GM18873 (cell line): ENCODE data around the gene MEX3D.
"Not testable (repeated sequence)": the region's sequence is repeated elsewhere in the genome, so short reads cannot be mapped to it uniquely, and the experiment has no call there.

Experiments
- ATAC-seq: cut with Tn5 transposase; IDR thresholded peaks from one replicate; pipeline ENCODE4 v1.9.1; 2021; ENCODE audit warnings: mild to moderate bottlenecking, moderate library complexity, moderate number of reproducible peaks; ENCODE audit not compliant: unreplicated experiment, low FRiP score

Gene MEX3D

GRCh38 chr19:1551068-1552040 lies 16.8 kb downstream of the MEX3D start:
- ATAC-seq, result no peak

DNA sequence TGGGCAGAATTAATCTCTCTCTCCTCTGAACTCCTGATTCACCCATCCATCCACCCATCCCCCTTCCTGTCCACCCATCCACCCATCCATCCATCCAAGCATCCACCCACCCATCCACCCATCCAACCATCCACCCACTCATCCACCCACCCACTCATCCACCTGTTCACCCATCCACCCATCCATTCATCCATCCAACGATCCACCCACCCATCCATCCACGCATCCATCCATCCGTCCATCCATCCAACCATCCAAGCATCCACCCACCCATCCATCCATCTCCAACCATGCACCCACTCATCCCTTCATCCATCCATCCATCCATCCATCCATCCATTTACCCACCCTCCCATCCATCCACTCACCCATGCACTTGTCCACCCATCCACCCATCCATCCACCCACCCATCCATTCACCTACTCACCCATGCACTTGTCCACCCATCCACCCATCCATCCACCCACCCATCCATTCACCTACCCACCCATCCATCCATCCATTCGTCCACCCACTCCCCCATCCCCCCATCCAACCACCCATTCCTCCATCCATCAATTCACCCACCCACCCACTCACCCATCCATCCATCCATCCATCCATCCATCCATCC lies 18.7 kb downstream of the MEX3D start:
- ATAC-seq, result no peak

GRCh38 chr19:1540365-1540925 lies 27.7 kb downstream of the MEX3D start:
- ATAC-seq, result no peak

- not testable (repeated sequence) for ATAC-seq
Observed at GRCh38 chr19:1539749-1540148, 28.4 kb downstream of the MEX3D start.

- no peak for ATAC-seq
Observed at GRCh38 chr19:1538978-1539377, 29.1 kb downstream of the MEX3D start.

- not testable (repeated sequence) for ATAC-seq
Observed at GRCh38 chr19:1535699-1536098, 32.4 kb downstream of the MEX3D start.

- ATAC-seq, result no peak
Observed at GRCh38 chr19:1534972-1535371, 33.2 kb downstream of the MEX3D start.

DNA sequence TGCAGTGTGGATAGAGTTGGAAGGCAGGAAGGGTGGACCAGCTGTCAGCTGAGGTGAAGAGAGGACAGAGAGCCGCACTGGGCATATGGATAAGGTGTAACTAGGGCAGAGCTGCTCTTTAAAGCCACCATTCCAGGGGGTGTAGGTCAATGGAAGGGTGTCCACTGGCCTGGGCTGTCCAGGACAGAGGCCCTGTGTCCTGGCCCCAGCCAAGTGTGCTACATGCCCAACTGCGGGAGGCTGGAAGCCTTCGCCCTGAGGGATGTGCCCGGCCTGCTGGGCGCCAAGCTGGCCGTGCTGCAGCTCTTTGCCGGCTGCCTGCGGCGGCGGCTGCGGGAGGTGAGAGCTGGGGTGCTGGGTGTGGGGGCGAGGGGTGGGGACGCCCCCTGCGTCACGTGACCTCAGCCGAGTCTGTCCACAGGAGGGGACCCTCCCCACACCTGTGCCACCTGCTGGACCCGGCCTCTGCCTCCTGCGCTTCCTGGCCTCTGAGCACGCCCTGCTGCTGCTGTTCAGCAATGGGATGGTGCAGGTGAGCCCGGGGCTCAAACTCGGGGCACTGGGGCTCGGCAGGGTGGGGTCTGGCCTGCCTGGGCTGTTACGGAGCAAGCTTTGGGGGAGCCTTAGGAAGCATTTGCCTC lies 34.5 kb downstream of the MEX3D start:
- no peak for ATAC-seq

DNA sequence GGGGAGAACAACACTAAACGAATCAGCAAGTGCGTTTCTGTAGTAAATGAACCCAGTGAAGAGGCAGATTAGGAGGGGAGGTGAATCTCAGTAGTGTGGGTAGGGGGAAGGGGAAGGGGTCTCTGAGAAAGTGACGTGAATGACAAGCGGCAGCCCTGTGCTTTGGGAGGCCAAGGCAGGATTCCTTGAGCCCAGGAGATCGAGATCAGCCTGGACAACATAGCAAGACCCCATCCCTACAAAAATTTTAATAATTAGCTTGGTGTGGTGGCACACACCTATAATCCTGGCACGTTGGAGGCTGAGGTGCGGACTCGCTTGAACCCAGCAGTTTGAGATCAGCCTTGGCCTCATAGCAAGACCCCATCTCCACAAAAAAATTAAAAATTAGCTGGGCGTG lies 36.1 kb downstream of the MEX3D start:
- no peak for ATAC-seq

GRCh38 chr19:1531587-1531986 lies 36.5 kb downstream of the MEX3D start:
- no peak for ATAC-seq

DNA sequence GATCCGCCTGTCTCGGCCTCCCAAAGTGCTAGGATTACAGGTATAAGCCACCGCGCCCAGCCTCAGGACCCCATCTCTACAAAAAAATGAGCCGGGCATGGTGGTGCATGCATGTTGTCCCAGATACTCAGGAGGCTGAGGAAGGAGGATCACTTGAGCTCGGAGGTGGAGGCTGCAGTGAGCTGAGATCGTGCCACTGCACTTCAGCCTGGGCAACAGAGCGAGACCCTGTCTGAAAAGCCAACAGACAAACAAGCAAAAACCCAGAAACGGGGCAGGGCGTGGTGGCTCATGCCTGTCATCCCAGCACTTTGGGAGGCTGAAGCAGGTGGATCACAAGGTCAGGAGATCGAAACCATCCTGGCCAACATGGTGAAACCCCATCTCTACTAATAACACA lies 37.3 kb downstream of the MEX3D start:
- ATAC-seq, result not testable (repeated sequence)

DNA sequence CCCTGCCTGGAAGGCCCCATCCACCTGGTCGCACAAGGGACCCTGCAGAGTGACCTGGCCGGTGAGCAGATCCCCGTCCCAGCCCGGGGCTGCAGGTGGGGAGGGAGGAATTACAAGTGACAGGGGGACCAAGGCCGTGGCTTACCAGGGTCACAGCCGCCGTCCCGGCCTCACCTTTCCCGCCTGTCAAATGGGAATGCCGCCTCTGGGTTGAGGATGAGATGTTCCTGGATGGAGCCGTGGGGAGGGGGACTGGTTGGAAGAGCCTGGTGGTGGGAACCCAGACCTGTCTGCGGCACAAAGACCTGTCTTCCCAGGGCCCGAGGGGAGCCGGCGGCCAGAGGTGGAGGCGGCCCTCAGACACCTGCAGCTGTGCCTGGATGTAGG lies 38.7 kb downstream of the MEX3D start:
- ATAC-seq, result no peak

DNA sequence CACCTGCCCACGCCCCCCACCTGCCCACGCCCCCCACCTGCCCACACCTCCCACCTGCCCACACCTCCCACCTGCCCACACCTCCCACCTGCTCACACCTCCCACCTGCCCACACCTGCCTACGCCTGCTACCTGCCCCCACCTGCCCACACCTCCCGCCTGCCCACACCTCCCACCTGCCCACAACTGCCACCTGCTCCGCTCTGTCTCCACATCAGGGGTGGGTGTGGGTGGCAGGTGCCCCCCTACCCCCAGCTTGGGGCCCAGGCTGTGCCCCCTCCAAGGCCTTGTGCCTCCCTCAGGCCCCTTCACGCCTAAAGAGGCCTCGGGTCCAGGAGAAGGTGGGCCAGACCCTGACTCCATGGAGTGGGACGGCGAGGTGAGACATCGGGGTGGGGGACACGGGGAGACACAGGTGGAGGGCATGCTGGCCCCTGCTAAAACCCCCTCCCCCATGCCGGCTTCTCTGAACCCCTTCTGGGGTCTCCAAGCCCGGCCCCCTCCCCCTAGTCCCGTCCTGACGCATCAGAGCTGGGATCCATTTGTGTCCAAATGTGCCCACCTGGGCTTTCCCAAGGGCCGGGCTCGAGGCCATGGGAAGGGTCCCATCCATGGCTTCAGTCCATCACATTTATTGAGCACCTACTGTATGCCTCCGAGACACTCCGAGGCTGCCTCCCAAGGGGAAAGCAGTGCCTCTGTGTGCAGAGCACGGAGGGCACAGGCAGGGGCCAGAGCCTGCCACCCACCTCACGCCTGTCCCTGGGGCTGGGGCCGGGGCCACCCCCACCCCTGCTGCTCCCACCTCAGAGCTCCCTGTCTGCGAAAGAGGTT lies 39.3 kb downstream of the MEX3D start:
- ATAC-seq, result no peak

- ATAC-seq, result no peak
Observed at GRCh38 chr19:1527650-1528309, 40.3 kb downstream of the MEX3D start.

DNA sequence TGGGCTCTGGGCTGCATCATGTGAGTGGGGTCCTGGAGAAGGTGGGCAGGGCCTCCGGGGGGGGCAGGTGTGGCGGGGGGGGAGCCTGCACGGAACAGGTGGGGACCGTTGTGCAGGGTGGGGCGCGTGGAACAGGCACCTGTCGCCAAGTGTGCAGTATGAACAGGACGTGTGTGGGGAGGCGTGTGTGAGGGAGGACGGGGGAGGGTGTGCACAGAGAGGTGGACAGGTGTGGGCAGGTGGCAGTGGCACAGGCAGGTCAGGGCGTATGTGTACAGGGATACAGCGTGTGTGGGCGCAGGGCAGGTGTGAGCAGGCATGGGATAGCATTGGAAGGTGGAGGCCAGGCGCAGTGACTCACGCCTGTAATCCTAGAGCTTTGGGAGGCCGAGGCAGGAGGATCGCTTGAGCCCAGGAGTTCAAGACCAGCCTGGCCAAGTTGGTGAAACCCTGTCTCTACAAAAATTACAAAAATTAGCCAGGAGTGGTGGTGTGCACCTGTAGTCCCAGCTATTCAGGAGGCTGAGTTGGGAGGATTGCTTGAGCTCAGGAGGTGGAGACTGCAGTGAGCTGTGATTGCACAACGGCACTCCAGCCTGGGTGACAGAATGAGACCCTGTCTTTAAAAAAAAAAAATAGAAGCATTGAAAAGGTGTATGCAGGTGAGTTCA lies 41.0 kb downstream of the MEX3D start:
- ATAC-seq, result no peak

GRCh38 chr19:1526066-1526778 lies 41.9 kb downstream of the MEX3D start:
- ATAC-seq, result no peak

DNA sequence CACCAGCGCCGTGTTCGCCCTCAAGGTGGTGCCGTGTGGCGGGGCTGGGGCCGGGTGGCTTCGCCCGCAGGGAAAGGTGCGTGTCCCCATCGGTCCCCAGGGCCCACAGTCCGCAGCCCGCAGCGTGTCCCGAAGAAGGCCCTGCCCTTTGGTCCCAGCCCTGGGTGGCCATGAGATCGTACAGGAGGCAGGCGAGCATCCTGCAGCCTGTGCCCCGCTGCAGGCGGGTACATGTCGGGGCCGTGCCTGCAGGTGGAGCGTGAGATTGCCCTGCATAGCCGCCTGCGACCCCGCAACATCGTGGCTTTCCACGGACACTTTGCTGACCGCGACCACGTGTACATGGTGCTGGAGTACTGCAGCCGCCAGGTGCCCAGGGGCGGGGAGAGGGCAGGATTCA lies 42.8 kb downstream of the MEX3D start:
- no peak for ATAC-seq

DNA sequence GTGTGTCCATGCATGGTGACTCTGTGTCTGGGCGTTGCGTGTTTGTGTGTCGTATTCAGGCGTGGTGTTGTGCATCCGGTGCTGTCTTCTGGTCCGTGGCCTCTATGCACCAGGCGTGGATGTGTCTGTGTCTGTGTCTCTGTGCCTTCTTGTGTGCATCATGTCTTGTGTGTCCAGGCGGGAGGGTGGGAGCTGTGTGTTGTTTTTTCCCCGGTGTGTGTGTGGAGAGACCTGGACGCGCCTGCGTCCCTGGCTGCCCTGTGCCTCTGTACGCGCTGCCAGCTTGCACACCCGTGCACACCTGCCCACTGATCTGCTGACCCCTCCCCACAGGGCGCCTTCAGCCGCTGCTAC lies 43.2 kb downstream of the MEX3D start:
- no peak for ATAC-seq
